Uterus (tissue), 4 donors: ENCODE measurements around the gene DENND5B. TPM values are rescaled to one million over a fixed set of nuclear protein-coding genes. Genes with fewer than 3 reads are reported as not detected.

Source experiments
- DNase-seq, 2 donors: peaks; one replicate each; pipeline ENCODE4 v3.0.0-alpha.2; 2019 to 2020
- H3K27ac ChIP-seq, 2 donors: fragments of 200-600 bp; sonication (generic); 1 replicate in 1 of 2; 2 replicates in 1 of 2; pipeline ENCODE4 v1.5.1; 2016 to 2018
- H3K27me3 ChIP-seq, 2 donors: fragments of 200-600 bp; sonication (generic); one replicate each; pipeline ENCODE4 v1.5.1; 2018 to 2019; ENCODE audit warnings: control low read depth in 1 of 2
- H3K36me3 ChIP-seq, 2 donors: fragments of 200-600 bp; sonication (generic); one replicate each; pipeline ENCODE4 v1.5.1; 2019; ENCODE audit warnings: control low read depth in 1 of 2
- H3K4me1 ChIP-seq, 2 donors: fragments of 200-600 bp; sonication (generic); one replicate each; pipeline ENCODE4 v1.5.1; 2018 to 2019; ENCODE audit warnings: control low read depth in 1 of 2
- H3K4me3 ChIP-seq, 2 donors: fragments of 200-600 bp; sonication (generic); 1 replicate in 1 of 2; 2 replicates in 1 of 2; pipeline ENCODE4 v1.5.1; 2018 to 2019; ENCODE audit warnings: mild to moderate bottlenecking in 1 of 2
- H3K9me3 ChIP-seq, 2 donors: fragments of 200-600 bp; sonication (generic); one replicate each; pipeline ENCODE4 v1.5.1; 2019; ENCODE audit warnings: control low read depth in 1 of 2
- POLR2A ChIP-seq, 2 donors: fragments of 450-650 bp; IDR thresholded peaks; one replicate each; pipeline ENCODE4 v1.6.1; 2016; ENCODE audit warnings: antibody characterized with exemption in 2 of 2, mild to moderate bottlenecking in 1 of 2, moderate library complexity in 1 of 2
- intact Hi-C: fragments of 100-400 bp; cut with DNase I; formaldehyde crosslinking; loops from one replicate; pipeline ENCODE4 v1.15.1; 2023; ENCODE audit warnings: low total_unique reads
- total RNA-seq, 4 donors: library from RNA; depleted of rRNA in 3 of 4; stranded (reverse); fragments of >200 nt in 3 of 4; gene quantifications; one replicate each; pipeline versions ENCODE4 v1.1.0 to v1.2.4, GENCODE V29; 2014 to 2023
- TF ChIP-seq, protein P1 (sequence below), 4 experiments: fragments of 200-600 bp in 2 of 4; fragments of 450-650 bp in 2 of 4; sonication (generic) in 2 of 4; IDR thresholded peaks; one replicate each; pipeline ENCODE4 v1.5.1; 2016 to 2019; ENCODE audit warnings: antibody characterized with exemption in 4 of 4, mild to moderate bottlenecking in 2 of 4, moderate library complexity in 1 of 4
- donor health status: DM: yes; HTN: yes; CAD: no.

Gene DENND5B
- total RNA-seq, 4 donors from 2014 or later = 14.4 to 37.0 (median 26.5) TPM

GRCh38 chr12:31629756-31630732 is 39.1 kb upstream of the DENND5B start:
- Histone ChIP-seq H3K27ac (peak overlapping the region; percentile 31 to 32), H3K4me1 (no peaks in the 10 kb centered on the region), H3K4me3 (no peak overlapping the region), H3K9me3 (no peaks in the 10 kb centered on the region), H3K27me3 (no peaks in the 10 kb centered on the region), H3K36me3 (no peaks in the 10 kb centered on the region)
- intact Hi-C loops = no loop called here
- DNase-seq = peak; percentile 32 to 38
- TF ChIP-seq, protein P1, sequence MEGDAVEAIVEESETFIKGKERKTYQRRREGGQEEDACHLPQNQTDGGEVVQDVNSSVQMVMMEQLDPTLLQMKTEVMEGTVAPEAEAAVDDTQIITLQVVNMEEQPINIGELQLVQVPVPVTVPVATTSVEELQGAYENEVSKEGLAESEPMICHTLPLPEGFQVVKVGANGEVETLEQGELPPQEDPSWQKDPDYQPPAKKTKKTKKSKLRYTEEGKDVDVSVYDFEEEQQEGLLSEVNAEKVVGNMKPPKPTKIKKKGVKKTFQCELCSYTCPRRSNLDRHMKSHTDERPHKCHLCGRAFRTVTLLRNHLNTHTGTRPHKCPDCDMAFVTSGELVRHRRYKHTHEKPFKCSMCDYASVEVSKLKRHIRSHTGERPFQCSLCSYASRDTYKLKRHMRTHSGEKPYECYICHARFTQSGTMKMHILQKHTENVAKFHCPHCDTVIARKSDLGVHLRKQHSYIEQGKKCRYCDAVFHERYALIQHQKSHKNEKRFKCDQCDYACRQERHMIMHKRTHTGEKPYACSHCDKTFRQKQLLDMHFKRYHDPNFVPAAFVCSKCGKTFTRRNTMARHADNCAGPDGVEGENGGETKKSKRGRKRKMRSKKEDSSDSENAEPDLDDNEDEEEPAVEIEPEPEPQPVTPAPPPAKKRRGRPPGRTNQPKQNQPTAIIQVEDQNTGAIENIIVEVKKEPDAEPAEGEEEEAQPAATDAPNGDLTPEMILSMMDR (IDR thresholded peaks at IDR 0.05) = no peak
- no peak for TF ChIP-seq POLR2A (IDR thresholded peaks at IDR 0.05)

- H3K27ac ChIP-seq = no peak overlapping the region
- no peak for DNase-seq
- no peak overlapping the region for H3K4me3 ChIP-seq
- intact Hi-C loops = no loop called here
- no peaks in the 10 kb centered on the region for H3K36me3 ChIP-seq
- no peaks in the 10 kb centered on the region for H3K4me1 ChIP-seq
- TF ChIP-seq POLR2A (IDR thresholded peaks at IDR 0.05) = no peak
- TF ChIP-seq, protein P1 (IDR thresholded peaks at IDR 0.05) = no peak
- no peaks in the 10 kb centered on the region for H3K9me3 ChIP-seq
- no peaks in the 10 kb centered on the region for H3K27me3 ChIP-seq
These were observed 36.6 kb upstream of the DENND5B start for GRCh38 chr12:31627456-31628054.

GRCh38 chr12:31626270-31626995 is 35.5 kb upstream of the DENND5B start:
- Histone ChIP-seq H3K4me3 (no peak overlapping the region), H3K4me1 (no peaks in the 10 kb centered on the region), H3K27ac (peak overlapping the region in 1 of 2 donors; percentile 26), H3K27me3 (no peaks in the 10 kb centered on the region), H3K36me3 (no peaks in the 10 kb centered on the region), H3K9me3 (no peaks in the 10 kb centered on the region)
- no peak for DNase-seq
- TF ChIP-seq, protein P1 (IDR thresholded peaks at IDR 0.05) = no peak
- TF ChIP-seq POLR2A (IDR thresholded peaks at IDR 0.05) = no peak
- intact Hi-C loops = no loop called here

- Histone ChIP-seq H3K4me1 (no peaks in the 10 kb centered on the region), H3K27me3 (no peaks in the 10 kb centered on the region), H3K27ac (no peak overlapping the region), H3K36me3 (no peaks in the 10 kb centered on the region), H3K9me3 (no peaks in the 10 kb centered on the region), H3K4me3 (no peak overlapping the region)
- no peak for DNase-seq
- intact Hi-C loops = no loop called here
- TF ChIP-seq POLR2A (IDR thresholded peaks at IDR 0.05) = no peak
- TF ChIP-seq, protein P1 (IDR thresholded peaks at IDR 0.05) = no peak
These were observed 31.1 kb upstream of the DENND5B start for GRCh38 chr12:31622038-31622437.
